Testis (tissue), 3 donors: Measurements from ENCODE around the gene SYCP2. TPM values are rescaled to one million over a fixed set of nuclear protein-coding genes. Genes with fewer than 3 reads are reported as not detected.

ENCODE experiments used
- DNase-seq: peaks from one replicate; pipeline ENCODE4 v3.0.0-alpha.2; 2019
- H3K27ac ChIP-seq, 2 donors: fragments of 200-600 bp; sonication (generic); one replicate each; pipeline ENCODE4 v1.5.1; 2019
- H3K27me3 ChIP-seq: fragments of 200-600 bp; sonication (generic); one replicate; pipeline ENCODE4 v1.5.1; 2019
- H3K36me3 ChIP-seq: fragments of 200-600 bp; sonication (generic); one replicate; pipeline ENCODE4 v1.5.1; 2017; ENCODE audit warnings: low read depth; ENCODE audit errors: missing control alignments
- H3K4me1 ChIP-seq: fragments of 200-600 bp; sonication (generic); one replicate; pipeline ENCODE4 v1.5.1; 2019
- H3K4me3 ChIP-seq, 2 donors: fragments of 200-600 bp; sonication (generic); one replicate each; pipeline ENCODE4 v1.5.1; 2017 to 2019
- H3K9me3 ChIP-seq: fragments of 200-600 bp; sonication (generic); one replicate; pipeline ENCODE4 v1.5.1; 2017
- POLR2A ChIP-seq: fragments of 450-650 bp; IDR thresholded peaks from one replicate; pipeline ENCODE4 v1.6.1; 2017; ENCODE audit warnings: antibody characterized with exemption, mild to moderate bottlenecking, moderate library complexity
- WGBS, 2 donors: methylation state at CpG; one replicate each; pipeline ENCODE4 v1.1.5; 2018; 5-methylcytosine and 5-hydroxymethylcytosine counted together
- intact Hi-C: fragments of 100-400 bp; cut with DNase I; formaldehyde crosslinking; loops from one replicate; pipeline ENCODE4 v1.15.1; 2023; ENCODE audit warnings: low total_unique reads
- polyA plus RNA-seq: library from polyadenylated mRNA; stranded (reverse); fragments of 350-450 nt; fragmentation: Illumina TruSeq; extraction: RNeasy Lipid Tissue Mini Kit (QIAGEN cat#74804); gene quantifications from one replicate; pipeline ENCODE4 v1.2.3, GENCODE V29; 2014; ENCODE audit warnings: low read depth, low replicate concordance; ENCODE audit not compliant: insufficient read depth
- total RNA-seq, 2 donors: library from RNA; depleted of rRNA; stranded (reverse); fragments of >200 nt; gene quantifications; one replicate each; pipeline ENCODE4 v1.2.3, GENCODE V29; 2016
- TF ChIP-seq, protein P1 (sequence below), 3 experiments: fragments of 450-650 bp in 2 of 3; fragments of 200-600 bp in 1 of 3; sonication (generic) in 1 of 3; IDR thresholded peaks; one replicate each; pipeline ENCODE4 v1.5.1; 2016 to 2019; ENCODE audit warnings: antibody characterized with exemption in 3 of 3, mild to moderate bottlenecking in 2 of 3, moderate library complexity in 1 of 3

Gene SYCP2
- total and polyA plus RNA-seq, 3 donors from 2014 or later = 18.8 to 55.8 (median 23.8) TPM

DNA sequence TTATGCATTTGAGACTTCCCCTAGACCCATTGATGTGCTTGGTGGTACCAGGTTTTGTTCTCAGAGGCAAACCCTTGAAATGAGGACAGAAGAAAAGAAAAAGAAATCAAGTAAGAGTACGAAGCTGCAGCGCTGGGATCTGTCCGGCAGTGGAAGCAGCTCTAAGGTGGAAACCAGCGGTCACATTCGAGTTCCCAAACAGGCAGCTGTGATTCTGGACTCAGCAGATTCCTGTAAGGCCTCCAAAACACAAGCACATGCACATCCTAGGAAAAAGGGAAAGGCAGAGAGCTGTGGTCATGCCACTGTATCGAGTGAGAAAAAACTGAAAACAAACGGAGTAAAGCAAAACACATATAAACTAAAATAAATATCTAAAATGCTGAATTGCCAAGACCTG is 11.3 kb upstream of the SYCP2 start:
- no peaks in the 10 kb centered on the region for H3K27me3 ChIP-seq
- H3K4me3 ChIP-seq = no peak overlapping the region
- no peak for TF ChIP-seq POLR2A
- TF ChIP-seq, protein P1, sequence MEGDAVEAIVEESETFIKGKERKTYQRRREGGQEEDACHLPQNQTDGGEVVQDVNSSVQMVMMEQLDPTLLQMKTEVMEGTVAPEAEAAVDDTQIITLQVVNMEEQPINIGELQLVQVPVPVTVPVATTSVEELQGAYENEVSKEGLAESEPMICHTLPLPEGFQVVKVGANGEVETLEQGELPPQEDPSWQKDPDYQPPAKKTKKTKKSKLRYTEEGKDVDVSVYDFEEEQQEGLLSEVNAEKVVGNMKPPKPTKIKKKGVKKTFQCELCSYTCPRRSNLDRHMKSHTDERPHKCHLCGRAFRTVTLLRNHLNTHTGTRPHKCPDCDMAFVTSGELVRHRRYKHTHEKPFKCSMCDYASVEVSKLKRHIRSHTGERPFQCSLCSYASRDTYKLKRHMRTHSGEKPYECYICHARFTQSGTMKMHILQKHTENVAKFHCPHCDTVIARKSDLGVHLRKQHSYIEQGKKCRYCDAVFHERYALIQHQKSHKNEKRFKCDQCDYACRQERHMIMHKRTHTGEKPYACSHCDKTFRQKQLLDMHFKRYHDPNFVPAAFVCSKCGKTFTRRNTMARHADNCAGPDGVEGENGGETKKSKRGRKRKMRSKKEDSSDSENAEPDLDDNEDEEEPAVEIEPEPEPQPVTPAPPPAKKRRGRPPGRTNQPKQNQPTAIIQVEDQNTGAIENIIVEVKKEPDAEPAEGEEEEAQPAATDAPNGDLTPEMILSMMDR (IDR thresholded peaks at IDR 0.05) = no peak
- no peaks in the 10 kb centered on the region for H3K9me3 ChIP-seq
- no peaks in the 10 kb centered on the region for H3K36me3 ChIP-seq
- WGBS, 2 donors = 90 to 93% methylated on average over 7 of the region's 7 CpGs
- no peak for DNase-seq
- peaks cover 22% of the 10 kb centered on the region for H3K4me1 ChIP-seq
- H3K27ac ChIP-seq = no peak overlapping the region
- intact Hi-C loops = no loop called here

DNA sequence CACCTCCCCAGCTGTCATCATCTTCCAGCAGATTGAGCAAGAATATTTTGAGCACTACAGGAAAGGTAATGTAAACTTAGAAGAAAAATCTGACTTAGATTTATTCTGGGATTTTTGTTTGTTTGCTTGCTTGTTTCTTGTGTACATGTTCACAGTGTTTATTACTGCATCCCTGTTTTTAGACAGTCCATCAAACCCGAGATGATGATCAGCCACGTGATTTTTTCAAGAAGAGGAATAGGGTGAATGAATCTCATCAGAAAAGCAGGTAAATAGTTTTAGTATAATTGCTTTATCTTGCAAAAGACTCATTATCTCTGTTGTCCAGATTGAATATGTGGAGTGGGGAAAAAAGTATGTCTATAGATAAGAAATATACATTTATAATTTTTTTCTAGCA is 8.8 kb upstream of the SYCP2 start:
- Histone ChIP-seq H3K9me3 (no peaks in the 10 kb centered on the region), H3K27ac (no peak overlapping the region), H3K4me3 (no peak overlapping the region), H3K36me3 (no peaks in the 10 kb centered on the region), H3K27me3 (no peaks in the 10 kb centered on the region), H3K4me1 (peaks cover 29% of the 10 kb centered on the region)
- 79% methylated on average over 2 of the region's 2 CpGs for WGBS, 2 donors
- DNase-seq = no peak
- intact Hi-C loops = no loop called here
- TF ChIP-seq, protein P1 (IDR thresholded peaks at IDR 0.05) = no peak
- no peak for TF ChIP-seq POLR2A

DNA sequence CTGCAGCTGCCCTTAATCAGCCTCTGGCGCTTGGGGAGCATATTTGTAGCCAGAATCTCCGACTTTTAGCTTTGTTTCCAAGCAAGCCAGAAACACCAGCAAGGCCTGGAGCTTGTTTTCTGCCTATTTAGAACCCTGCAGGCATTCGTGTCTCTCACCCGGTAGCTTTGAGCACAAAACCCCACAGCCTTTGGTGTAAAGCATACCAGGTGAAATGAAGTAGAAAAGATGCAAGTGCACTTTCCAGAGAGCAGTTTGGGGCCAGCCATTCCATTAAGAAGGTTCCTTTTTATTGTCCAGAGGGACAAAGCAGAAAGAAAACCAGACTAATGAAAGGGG is 7.5 kb upstream of the SYCP2 start:
- Histone ChIP-seq H3K9me3 (no peaks in the 10 kb centered on the region), H3K4me1 (peaks cover 27% of the 10 kb centered on the region), H3K27ac (peak overlapping the region; percentile 84 to 87), H3K27me3 (no peaks in the 10 kb centered on the region), H3K4me3 (peak overlapping the region; percentile 51 to 70), H3K36me3 (no peaks in the 10 kb centered on the region)
- intact Hi-C loops = no loop called here
- DNase-seq = no peak
- TF ChIP-seq POLR2A = no peak
- TF ChIP-seq, protein P1 (IDR thresholded peaks at IDR 0.05) = no peak
- 0% methylated on average over 3 to 4 of the region's 4 CpGs for WGBS, 2 donors

DNA sequence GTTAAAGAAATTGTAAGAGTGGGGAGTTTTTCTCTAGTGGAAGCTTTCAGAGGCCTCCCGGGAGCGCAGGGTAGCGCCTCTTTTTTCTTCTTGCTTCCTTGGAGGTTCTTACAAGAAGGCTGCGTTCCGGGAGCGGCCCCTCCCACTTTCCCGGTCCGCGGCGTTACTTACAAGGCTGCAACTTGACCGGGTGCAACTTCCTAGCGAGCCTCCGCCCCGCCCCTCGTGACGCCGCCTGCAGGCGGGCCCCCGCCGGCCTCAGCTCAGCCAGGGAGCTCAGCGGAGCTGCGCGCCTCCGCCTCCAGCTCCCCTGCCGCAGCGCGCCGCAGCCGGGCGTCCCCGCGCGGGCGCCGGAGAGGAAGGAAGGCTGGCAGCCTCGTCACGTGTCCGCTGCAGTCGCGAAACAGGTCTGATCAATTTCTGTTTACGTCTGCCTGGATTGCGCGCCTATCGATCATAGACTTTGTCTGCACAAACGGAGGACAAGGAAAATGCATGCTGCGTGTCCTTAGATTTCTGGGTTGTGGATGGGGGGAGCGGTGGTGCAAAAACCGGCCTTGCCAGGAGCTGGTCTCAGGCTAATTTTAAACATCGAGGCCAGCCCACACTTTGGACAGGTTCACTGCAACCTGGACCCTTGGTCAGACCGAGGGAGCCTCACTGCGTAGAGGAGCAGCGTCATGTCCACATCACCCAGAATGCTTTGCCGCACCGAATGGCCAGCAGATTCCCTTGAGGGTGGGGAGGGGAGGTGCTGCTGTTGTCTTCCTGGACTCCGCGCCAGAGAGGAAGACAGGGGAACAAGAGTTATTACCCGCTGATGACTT is 6.9 kb upstream of the SYCP2 start, which contains the start of the genes FAM217B and PPP1R3D:
FAM217B (plus strand) TSS at position 261 of the 827 bp plus-strand sequence. CDS start 3,555 bp downstream, outside the sequence.
PPP1R3D (minus strand) TSS at position 177 of the 827 bp plus-strand sequence. CDS start 374 bp downstream, outside the sequence.
- WGBS, 2 donors = 0% methylated on average over 27 to 57 of the region's 57 CpGs
- Histone ChIP-seq H3K27me3 (no peaks in the 10 kb centered on the region), H3K9me3 (no peaks in the 10 kb centered on the region), H3K36me3 (no peaks in the 10 kb centered on the region), H3K4me3 (peak within 1 kb of the TSS; percentile 51 to 70), H3K27ac (peak within 1 kb of the TSS; percentile 84 to 87), H3K4me1 (peaks cover 21% of the 10 kb centered on the region)
- DNase-seq = peak; percentile 99
- TF ChIP-seq POLR2A = no peak
- TF ChIP-seq, protein P1 (IDR thresholded peaks at IDR 0.05) = peak in 1 of 3 experiments; percentile 2
- intact Hi-C loops = no loop called here

DNA sequence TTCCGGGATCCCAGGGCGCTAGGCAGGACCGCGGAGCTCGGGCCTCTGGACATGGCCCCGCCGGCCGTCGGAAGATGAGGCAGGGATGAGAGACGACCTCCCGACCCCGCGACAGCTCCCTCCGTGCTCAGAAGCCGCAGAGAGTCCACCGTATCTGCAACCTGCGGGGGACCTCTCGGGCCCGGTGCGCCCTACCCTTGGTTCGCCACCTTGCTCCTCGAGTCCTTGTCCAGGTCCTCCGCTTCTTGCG is 6.4 kb upstream of the SYCP2 start:
- 0 to 1% methylated on average over 2 to 24 of the region's 24 CpGs for WGBS, 2 donors
- Histone ChIP-seq H3K4me3 (peak overlapping the region; percentile 51 to 70), H3K27ac (peak overlapping the region; percentile 84 to 87), H3K4me1 (peaks cover 20% of the 10 kb centered on the region), H3K9me3 (no peaks in the 10 kb centered on the region), H3K36me3 (no peaks in the 10 kb centered on the region), H3K27me3 (no peaks in the 10 kb centered on the region)
- no peak for TF ChIP-seq POLR2A
- TF ChIP-seq, protein P1 (IDR thresholded peaks at IDR 0.05) = no peak
- intact Hi-C loops = no loop called here
- DNase-seq = peak; percentile 43
